ENCODE results near the gene USP19. TPM values are rescaled to one million over a fixed set of nuclear protein-coding genes. Genes with fewer than 3 reads are reported as not detected.

The USP19 gene
- total RNA-seq, 1 donor from 2014 or later = 62.6 TPM

GRCh38 chr3:49076116-49076515 is 44.5 kb downstream of the USP19 start:
- no peak for TF ChIP-seq CTCF (IDR thresholded peaks at IDR 0.05; ENCODE audit: insufficient read depth, low read length, poor library complexity, severe bottlenecking)
- DNase-seq (ENCODE audit: low read depth) = no peak
- Histone ChIP-seq H3K27me3 (ENCODE audit: control insufficient read depth, insufficient read depth, low read length) (no peaks in the 10 kb centered on the region), H3K4me3 (ENCODE audit: low read depth, low read length) (no peak overlapping the region), H3K36me3 (ENCODE audit: control insufficient read depth, insufficient read depth, low read length) (peaks cover 3% of the 10 kb centered on the region)

Other genes with a start within 250 kb of the USP19 start
- gene SLC25A20, start 221.9 kb downstream of the USP19 start, total RNA-seq = 6.9 and 12.3 TPM in 2 replicates
- 99.9 and 106 TPM in 2 replicates for gene ARIH2, start 202.0 kb downstream of the USP19 start, total RNA-seq
- gene P4HTM, start 130.6 kb downstream of the USP19 start, total RNA-seq = 29.0 and 43.2 TPM in 2 replicates
- gene WDR6, start 113.4 kb downstream of the USP19 start, total RNA-seq = 124 and 135 TPM in 2 replicates
- 55.2 and 61.0 TPM in 2 replicates for gene DALRD3, start 102.2 kb downstream of the USP19 start, total RNA-seq
- 102 and 145 TPM in 2 replicates for gene NDUFAF3, start 98.7 kb downstream of the USP19 start, total RNA-seq
- 127 and 177 TPM in 2 replicates for gene IMPDH2, start 91.4 kb downstream of the USP19 start, total RNA-seq
- gene QRICH1, start 26.8 kb downstream of the USP19 start, total RNA-seq = 56.0 and 75.6 TPM in 2 replicates
- gene QARS1, start 16.1 kb downstream of the USP19 start, total RNA-seq = 279 and 320 TPM in 2 replicates
- gene LAMB2, start 12.2 kb upstream of the USP19 start, total RNA-seq = 197 and 262 TPM in 2 replicates
- gene CCDC71, start 45.5 kb upstream of the USP19 start, total RNA-seq = 41.2 and 46.6 TPM in 2 replicates
- 6.4 and 10.1 TPM in 2 replicates for gene KLHDC8B, start 50.8 kb upstream of the USP19 start, total RNA-seq
- gene C3orf62, start 156.4 kb upstream of the USP19 start, total RNA-seq = 1.1 and 1.5 TPM in 2 replicates
- gene USP4, start 219.2 kb upstream of the USP19 start, total RNA-seq = 17.4 and 24.1 TPM in 2 replicates
- gene GPX1, start 237.5 kb upstream of the USP19 start, total RNA-seq = 422 and 502 TPM in 2 replicates

Measured in kidney epithelial cell (primary cell).